ENCODE data around the gene UBAP1L. TPM values are rescaled to one million over a fixed set of nuclear protein-coding genes. Genes with fewer than 3 reads are reported as not detected.

Gene UBAP1L
- total and polyA plus RNA-seq, 2 donors (not counting 3 experiments of a cell fraction or from before 2014, with no cell fraction given) = 1.9 to 5.0 TPM

DNA sequence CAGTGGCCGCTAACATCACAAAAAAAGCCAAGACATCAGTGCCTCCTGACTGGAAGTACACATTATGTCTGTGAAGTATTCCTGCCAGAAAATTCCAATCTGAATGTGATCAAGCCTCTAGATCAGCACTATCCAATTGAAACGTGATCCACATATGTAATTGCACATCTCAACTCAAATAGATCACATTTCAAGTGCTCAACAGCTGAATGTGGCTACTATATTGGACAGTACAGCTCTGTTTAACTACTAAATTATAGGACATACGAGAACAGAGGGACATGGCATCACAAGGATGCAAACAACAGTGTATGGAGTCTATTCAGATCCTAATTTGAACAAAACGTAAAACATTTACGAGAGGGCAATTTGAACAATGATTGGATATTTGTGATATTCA, 542 bp upstream of the UBAP1L start:
- no peak for TF ChIP-seq POLR2A (IDR thresholded peaks at IDR 0.05; ENCODE audit: low read depth, low read length)
- no peak for TF ChIP-seq POLR2AphosphoS5 (IDR thresholded peaks at IDR 0.05; ENCODE audit: insufficient read depth, low read depth, low read length)
- TF ChIP-seq, protein P1, sequence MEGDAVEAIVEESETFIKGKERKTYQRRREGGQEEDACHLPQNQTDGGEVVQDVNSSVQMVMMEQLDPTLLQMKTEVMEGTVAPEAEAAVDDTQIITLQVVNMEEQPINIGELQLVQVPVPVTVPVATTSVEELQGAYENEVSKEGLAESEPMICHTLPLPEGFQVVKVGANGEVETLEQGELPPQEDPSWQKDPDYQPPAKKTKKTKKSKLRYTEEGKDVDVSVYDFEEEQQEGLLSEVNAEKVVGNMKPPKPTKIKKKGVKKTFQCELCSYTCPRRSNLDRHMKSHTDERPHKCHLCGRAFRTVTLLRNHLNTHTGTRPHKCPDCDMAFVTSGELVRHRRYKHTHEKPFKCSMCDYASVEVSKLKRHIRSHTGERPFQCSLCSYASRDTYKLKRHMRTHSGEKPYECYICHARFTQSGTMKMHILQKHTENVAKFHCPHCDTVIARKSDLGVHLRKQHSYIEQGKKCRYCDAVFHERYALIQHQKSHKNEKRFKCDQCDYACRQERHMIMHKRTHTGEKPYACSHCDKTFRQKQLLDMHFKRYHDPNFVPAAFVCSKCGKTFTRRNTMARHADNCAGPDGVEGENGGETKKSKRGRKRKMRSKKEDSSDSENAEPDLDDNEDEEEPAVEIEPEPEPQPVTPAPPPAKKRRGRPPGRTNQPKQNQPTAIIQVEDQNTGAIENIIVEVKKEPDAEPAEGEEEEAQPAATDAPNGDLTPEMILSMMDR (IDR thresholded peaks at IDR 0.05; ENCODE audit: extremely low read depth in 1 of 2, insufficient read depth in 1 of 2, low read depth in 1 of 2, low read length in 2 of 2) = no peak
- no peak for TF ChIP-seq EZH2 (IDR thresholded peaks at IDR 0.05; ENCODE audit: borderline replicate concordance, low read depth, low read length, severe bottlenecking)
- TF ChIP-seq JUN (IDR thresholded peaks at IDR 0.05; ENCODE audit: borderline replicate concordance, insufficient read depth, insufficient read length, low read depth) = no peak
- no peak for TF ChIP-seq MYC (IDR thresholded peaks at IDR 0.05; ENCODE audit: low read depth, low read length)
- no peak for TF ChIP-seq GATA2 (IDR thresholded peaks at IDR 0.05; ENCODE audit: insufficient read depth, insufficient read length, low read depth, low read length)
- TF ChIP-seq, protein P2, sequence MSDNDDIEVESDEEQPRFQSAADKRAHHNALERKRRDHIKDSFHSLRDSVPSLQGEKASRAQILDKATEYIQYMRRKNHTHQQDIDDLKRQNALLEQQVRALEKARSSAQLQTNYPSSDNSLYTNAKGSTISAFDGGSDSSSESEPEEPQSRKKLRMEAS (IDR thresholded peaks at IDR 0.05; ENCODE audit: insufficient read depth, insufficient read length) = no peak
- no peak for TF ChIP-seq FOS (IDR thresholded peaks at IDR 0.05; ENCODE audit: borderline replicate concordance, insufficient read depth, low read length)
- H3K27me3 ChIP-seq (ENCODE audit: control insufficient read depth in 2 of 2, insufficient read depth in 2 of 2, low read length in 2 of 2) = no peaks in the 10 kb centered on the region
- no peaks in the 10 kb centered on the region for H3K9me1 ChIP-seq (replicated peaks; ENCODE audit: control insufficient read depth, extremely low read depth, insufficient read depth, low read length)
- no peaks in the 10 kb centered on the region for H4K20me1 ChIP-seq (replicated peaks; ENCODE audit: control insufficient read depth, extremely low read depth, insufficient read depth, low read length)
- no peaks in the 10 kb centered on the region for H3K9me3 ChIP-seq (replicated peaks; ENCODE audit: control insufficient read depth, insufficient read depth, low read length)
- H2AFZ ChIP-seq (ENCODE audit: low read depth, low read length) = no peak overlapping the region
- dilution Hi-C loops (cut with MboI; ENCODE audit: extremely low pct_ligation_motif_present, low sequenced_read_pairs) = no loop called here
- H3K79me2 ChIP-seq (ENCODE audit: control insufficient read depth, insufficient read depth, low read length) = no peaks in the 10 kb centered on the region
- intact Hi-C loops (cut with micrococcal nuclease) = no loop called here
- H3K27ac ChIP-seq (ENCODE audit: insufficient read depth, low read depth, low read length) = no peak overlapping the region
- no peak overlapping the region for H3K4me2 ChIP-seq (ENCODE audit: insufficient read depth, low read length)
- BruUV-seq (replicated peaks) = no TSS peak
- peaks cover 4% of the 10 kb centered on the region for H3K4me1 ChIP-seq (ENCODE audit: control insufficient read depth, extremely low read depth, insufficient read depth, low read length)
- peaks cover 5 to 21% of the 10 kb centered on the region in 2 experiments for H3K36me3 ChIP-seq (ENCODE audit: control insufficient read depth in 2 of 2, extremely low read depth in 1 of 2, insufficient read depth in 2 of 2, low read length in 2 of 2)
- no peak overlapping the region for H3K4me3 ChIP-seq (replicated peaks in 1 of 3; ENCODE audit: insufficient read depth in 1 of 3, low read depth in 1 of 3, low read length in 3 of 3)
- DNase-seq (ENCODE audit: low read depth, low spot score) (no peak), FAIRE-seq (no peak)
- H3K9ac ChIP-seq (replicated peaks; ENCODE audit: extremely low read depth, insufficient read depth, low read length) = no peak overlapping the region
- CTCF ChIA-PET = interaction anchor here (1.1 to 2.7 kb wide), 3 partner anchors 13 to 82 kb away, joined by 3 to 8 read pairs (median 7); no protein-coding TSS in a partner anchor
- POLR2A ChIA-PET = no interaction called here
